DOHH2 (cell line): ENCODE data around the gene PLPP3.
"Not testable (repeated sequence)": the region's sequence is repeated elsewhere in the genome, so short reads cannot be mapped to it uniquely, and the experiment has no call there.

Experiments used
- H3F3A ChIP-seq: fragments of 200-600 bp; sonication (generic), shearing (Covaris generic); 2 replicates; pipeline ENCODE4 v1.6.0; 2016; ENCODE audit warnings: antibody characterized with exemption, mild to moderate bottlenecking; ENCODE audit not compliant: control insufficient read depth, insufficient read depth
- H3K27ac ChIP-seq: fragments of 200-600 bp; sonication (generic); 2 replicates; pipeline ENCODE4 v1.5.1; 2014; ENCODE audit warnings: low read depth, mild to moderate bottlenecking, low read length, moderate library complexity
- H3K27me3 ChIP-seq: fragments of 200-600 bp; sonication (generic); 2 replicates; pipeline ENCODE4 v1.6.1; 2014; ENCODE audit warnings: mild to moderate bottlenecking, low read length, mixed read lengths; ENCODE audit not compliant: control insufficient read depth
- H3K36me3 ChIP-seq: fragments of 200-600 bp; sonication (generic); 2 replicates; pipeline ENCODE4 v1.6.1; 2014; ENCODE audit warnings: mild to moderate bottlenecking, low read length, moderate library complexity, mixed read lengths; ENCODE audit not compliant: control insufficient read depth
- H3K4me1 ChIP-seq: fragments of 200-600 bp; sonication (generic); 2 replicates; pipeline ENCODE4 v1.6.1; 2014; ENCODE audit warnings: mild to moderate bottlenecking, low read length, mixed read lengths; ENCODE audit not compliant: control insufficient read depth
- H3K4me2 ChIP-seq: fragments of 200-600 bp; sonication (generic); 2 replicates; pipeline ENCODE4 v1.6.0; 2014; ENCODE audit warnings: mild to moderate bottlenecking, low read length, moderate library complexity
- H3K4me3 ChIP-seq: fragments of 200-600 bp; sonication (generic); 2 replicates; pipeline ENCODE4 v1.5.1; 2014; ENCODE audit warnings: mild to moderate bottlenecking, low read length, mixed read lengths
- H3K79me2 ChIP-seq: fragments of 200-600 bp; sonication (generic); 2 replicates; pipeline ENCODE4 v1.6.1; 2014; ENCODE audit warnings: mild to moderate bottlenecking, low read length, mixed read lengths; ENCODE audit not compliant: control insufficient read depth
- H3K9me2 ChIP-seq: fragments of 200-600 bp; sonication (generic); replicated peaks from 2 replicates; pipeline ENCODE4 v1.6.1; 2014; ENCODE audit warnings: mild to moderate bottlenecking, low read length, mixed read lengths; ENCODE audit not compliant: control insufficient read depth
- H3K9me3 ChIP-seq: fragments of 200-600 bp; sonication (generic); 2 replicates; pipeline ENCODE4 v1.6.1; 2014; ENCODE audit warnings: antibody characterized with exemption, low read length, mixed read lengths; ENCODE audit not compliant: control insufficient read depth, insufficient read depth
- H4K20me1 ChIP-seq: fragments of 200-600 bp; sonication (generic); 2 replicates; pipeline ENCODE4 v1.6.0; 2014; ENCODE audit warnings: low read depth, mild to moderate bottlenecking, antibody characterized with exemption, low read length, moderate library complexity; ENCODE audit not compliant: control insufficient read depth, insufficient read depth
- EZH2phosphoT487 ChIP-seq: fragments of 200-600 bp; sonication (generic); IDR thresholded peaks from 2 replicates; pipeline ENCODE4 v1.6.1; 2017; ENCODE audit warnings: borderline replicate concordance, mild to moderate bottlenecking, antibody characterized with exemption, low read length, moderate library complexity, mixed read lengths
- TF ChIP-seq, protein P1 (sequence below): fragments of 200-600 bp; sonication (generic); IDR thresholded peaks from one replicate; pipeline ENCODE4 v1.5.1; 2014; ENCODE audit warnings: antibody characterized with exemption, mild to moderate bottlenecking, low read depth, low read length; ENCODE audit not compliant: poor library complexity, severe bottlenecking

Gene PLPP3

DNA sequence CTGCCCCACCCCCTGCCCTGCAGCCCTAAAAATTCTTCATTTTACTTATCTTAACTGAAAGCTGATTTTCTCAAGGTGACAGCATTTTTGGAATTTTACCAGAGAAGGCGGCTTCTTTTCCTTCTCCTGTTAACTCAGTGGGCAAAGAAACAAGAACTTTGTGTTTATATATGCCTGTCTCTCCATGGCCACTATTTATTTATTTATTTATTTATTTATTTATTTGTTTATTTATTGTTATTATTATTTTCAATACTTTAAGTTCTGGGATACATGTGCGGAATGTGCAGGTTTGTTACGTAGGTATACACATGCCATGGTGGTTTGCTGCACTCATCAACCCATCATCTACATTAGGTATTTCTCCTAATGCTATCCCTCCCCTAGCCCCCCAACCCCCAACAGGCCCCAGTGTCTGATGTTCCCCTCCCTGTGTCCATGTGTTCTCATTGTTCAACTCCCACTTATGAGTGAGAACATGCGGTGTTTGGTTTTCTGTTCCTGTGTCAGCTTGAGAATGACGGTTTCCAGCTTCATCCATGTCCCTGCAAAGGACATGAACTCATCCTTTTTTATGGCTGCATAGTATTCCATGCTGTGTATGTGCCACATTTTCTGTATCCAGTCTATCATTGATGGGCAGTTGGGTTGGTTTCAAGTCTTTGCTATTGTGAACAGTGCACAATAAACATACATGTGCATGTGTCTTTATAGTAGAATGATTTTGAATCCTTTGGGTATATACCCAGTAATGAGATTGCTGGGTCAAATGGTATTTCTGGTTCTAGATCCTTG, 16.2 kb upstream of the PLPP3 start:
- H3K27me3 ChIP-seq, H3K36me3 ChIP-seq, H4K20me1 ChIP-seq, H3K4me2 ChIP-seq, H3K9me2 ChIP-seq, H3F3A ChIP-seq, H3K4me1 ChIP-seq, H3K27ac ChIP-seq, H3K79me2 ChIP-seq, H3K9me3 ChIP-seq, H3K4me3 ChIP-seq: not testable (repeated sequence)

DNA sequence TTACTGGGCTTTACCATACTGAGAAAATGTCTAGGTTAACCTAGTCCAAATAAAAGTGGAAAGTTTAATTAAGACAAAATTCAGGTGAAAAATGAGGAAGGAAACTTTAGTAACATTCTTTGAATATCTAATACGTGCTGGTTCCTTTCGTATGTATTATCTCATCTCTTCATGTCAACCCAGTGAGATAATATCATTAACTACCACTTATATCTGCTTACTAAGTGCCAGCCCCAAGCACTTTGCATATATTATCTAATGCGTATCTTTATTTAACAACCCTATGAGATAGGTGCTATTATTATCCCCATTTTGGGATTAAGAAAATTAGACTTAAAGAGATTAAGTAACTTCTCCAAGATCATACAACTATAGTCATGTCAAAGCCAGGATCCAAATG, 12.5 kb upstream of the PLPP3 start:
- TF ChIP-seq, protein P1, sequence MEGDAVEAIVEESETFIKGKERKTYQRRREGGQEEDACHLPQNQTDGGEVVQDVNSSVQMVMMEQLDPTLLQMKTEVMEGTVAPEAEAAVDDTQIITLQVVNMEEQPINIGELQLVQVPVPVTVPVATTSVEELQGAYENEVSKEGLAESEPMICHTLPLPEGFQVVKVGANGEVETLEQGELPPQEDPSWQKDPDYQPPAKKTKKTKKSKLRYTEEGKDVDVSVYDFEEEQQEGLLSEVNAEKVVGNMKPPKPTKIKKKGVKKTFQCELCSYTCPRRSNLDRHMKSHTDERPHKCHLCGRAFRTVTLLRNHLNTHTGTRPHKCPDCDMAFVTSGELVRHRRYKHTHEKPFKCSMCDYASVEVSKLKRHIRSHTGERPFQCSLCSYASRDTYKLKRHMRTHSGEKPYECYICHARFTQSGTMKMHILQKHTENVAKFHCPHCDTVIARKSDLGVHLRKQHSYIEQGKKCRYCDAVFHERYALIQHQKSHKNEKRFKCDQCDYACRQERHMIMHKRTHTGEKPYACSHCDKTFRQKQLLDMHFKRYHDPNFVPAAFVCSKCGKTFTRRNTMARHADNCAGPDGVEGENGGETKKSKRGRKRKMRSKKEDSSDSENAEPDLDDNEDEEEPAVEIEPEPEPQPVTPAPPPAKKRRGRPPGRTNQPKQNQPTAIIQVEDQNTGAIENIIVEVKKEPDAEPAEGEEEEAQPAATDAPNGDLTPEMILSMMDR, result no peak
- no peak for TF ChIP-seq EZH2phosphoT487
- H3F3A ChIP-seq, result no peaks in the 10 kb centered on the region
- H3K79me2 ChIP-seq, result no peaks in the 10 kb centered on the region
- H4K20me1 ChIP-seq, result no peaks in the 10 kb centered on the region
- no peaks in the 10 kb centered on the region for H3K4me1 ChIP-seq
- no peak overlapping the region for H3K27ac ChIP-seq
- no peaks in the 10 kb centered on the region for H3K27me3 ChIP-seq
- H3K9me3 ChIP-seq, result no peaks in the 10 kb centered on the region
- no peaks in the 10 kb centered on the region for H3K9me2 ChIP-seq
- H3K36me3 ChIP-seq, result no peaks in the 10 kb centered on the region
- H3K4me2 ChIP-seq, result no peak overlapping the region
- H3K4me3 ChIP-seq, result no peak overlapping the region

DNA sequence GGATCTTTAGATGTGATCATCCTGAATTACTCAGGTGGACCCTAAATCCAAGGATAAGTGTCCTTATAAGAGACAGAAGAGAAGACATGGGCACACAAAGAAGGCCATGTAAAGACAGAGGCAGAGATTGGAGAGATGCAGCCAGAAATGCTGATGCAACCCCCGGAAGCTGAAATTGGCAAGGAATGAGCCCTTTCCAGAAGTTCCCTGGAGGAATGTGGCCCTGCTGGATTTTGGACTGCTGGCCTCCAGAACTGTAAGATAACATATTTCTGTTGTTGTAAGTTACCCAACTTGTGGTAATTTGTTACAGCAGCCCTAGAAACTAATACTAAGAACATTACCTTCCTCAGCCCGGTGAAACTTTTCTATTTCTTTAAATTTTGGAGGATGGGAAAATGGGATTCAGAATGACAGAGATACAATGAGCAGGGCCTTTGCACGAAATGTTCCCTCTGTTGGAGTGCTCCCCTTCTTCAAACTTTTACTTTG, 11.2 kb upstream of the PLPP3 start:
- H3K9me3 ChIP-seq, result no peaks in the 10 kb centered on the region
- no peak overlapping the region for H3K27ac ChIP-seq
- no peaks in the 10 kb centered on the region for H3K27me3 ChIP-seq
- H3K36me3 ChIP-seq, result no peaks in the 10 kb centered on the region
- H3F3A ChIP-seq, result no peaks in the 10 kb centered on the region
- H3K9me2 ChIP-seq, result no peaks in the 10 kb centered on the region
- H3K4me2 ChIP-seq, result no peak overlapping the region
- no peaks in the 10 kb centered on the region for H3K4me1 ChIP-seq
- TF ChIP-seq EZH2phosphoT487, result no peak
- TF ChIP-seq, protein P1, result no peak
- no peaks in the 10 kb centered on the region for H4K20me1 ChIP-seq
- no peaks in the 10 kb centered on the region for H3K79me2 ChIP-seq
- H3K4me3 ChIP-seq, result no peak overlapping the region

DNA sequence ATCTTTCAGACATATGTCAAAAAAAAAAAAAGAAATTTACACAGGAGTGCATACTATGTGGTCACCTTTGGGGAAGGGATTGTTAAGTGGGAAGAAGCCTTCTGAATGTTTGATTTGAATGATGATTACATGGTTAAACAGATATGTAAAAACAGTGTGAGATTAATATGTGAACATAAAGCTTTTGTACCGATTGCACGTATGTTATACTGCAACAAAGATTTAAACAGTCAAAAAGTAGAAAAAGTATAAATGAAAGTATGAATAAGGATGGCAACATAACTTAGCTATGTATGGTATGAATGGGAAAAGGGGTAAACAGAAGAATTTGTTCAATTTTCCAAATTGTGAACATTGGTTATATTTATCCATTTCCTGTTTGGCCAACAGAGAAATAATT, 10.0 kb upstream of the PLPP3 start:
- Histone ChIP-seq H3K4me2 (no peak overlapping the region), H4K20me1 (no peaks in the 10 kb centered on the region), H3K79me2 (no peaks in the 10 kb centered on the region), H3F3A (no peaks in the 10 kb centered on the region), H3K27me3 (no peaks in the 10 kb centered on the region), H3K9me2 (no peaks in the 10 kb centered on the region), H3K36me3 (no peaks in the 10 kb centered on the region), H3K4me3 (no peak overlapping the region), H3K4me1 (no peaks in the 10 kb centered on the region), H3K27ac (no peak overlapping the region), H3K9me3 (no peaks in the 10 kb centered on the region)
- no peak for TF ChIP-seq EZH2phosphoT487
- TF ChIP-seq, protein P1, result no peak
